ENCODE results near the gene MRPS22. TPM values are rescaled to one million over a fixed set of nuclear protein-coding genes. Genes with fewer than 3 reads are reported as not detected.

The MRPS22 gene
- total and polyA plus RNA-seq, 2 donors (not counting 3 experiments of a cell fraction or from before 2014, with no cell fraction given), result 33.8 to 45.6 TPM

- no peak for TF ChIP-seq FOS (IDR thresholded peaks at IDR 0.05; ENCODE audit: borderline replicate concordance, insufficient read depth, low read length)
- TF ChIP-seq MYC (IDR thresholded peaks at IDR 0.05; ENCODE audit: low read depth, low read length), result no peak
- TF ChIP-seq JUN (IDR thresholded peaks at IDR 0.05; ENCODE audit: borderline replicate concordance, insufficient read depth, insufficient read length, low read depth), result no peak
- no peak for TF ChIP-seq POLR2A (IDR thresholded peaks at IDR 0.05; ENCODE audit: low read depth, low read length)
- no peak for TF ChIP-seq POLR2AphosphoS5 (IDR thresholded peaks at IDR 0.05; ENCODE audit: insufficient read depth, low read depth, low read length)
- TF ChIP-seq MAX (IDR thresholded peaks at IDR 0.05; ENCODE audit: insufficient read depth, insufficient read length), result no peak
- no peak for TF ChIP-seq CTCF (IDR thresholded peaks at IDR 0.05; ENCODE audit: extremely low read depth in 1 of 2, insufficient read depth in 1 of 2, low read depth in 1 of 2, low read length in 2 of 2)
- TF ChIP-seq GATA2 (IDR thresholded peaks at IDR 0.05; ENCODE audit: insufficient read depth, insufficient read length, low read depth, low read length), result no peak
- no peak for TF ChIP-seq EZH2 (IDR thresholded peaks at IDR 0.05; ENCODE audit: borderline replicate concordance, low read depth, low read length, severe bottlenecking)
- Histone ChIP-seq H2AFZ (ENCODE audit: low read depth, low read length) (no peak overlapping the region), H3K4me3 (replicated peaks in 1 of 3; ENCODE audit: insufficient read depth in 1 of 3, low read depth in 1 of 3, low read length in 3 of 3) (no peak overlapping the region), H3K27me3 (ENCODE audit: control insufficient read depth in 2 of 2, insufficient read depth in 2 of 2, low read length in 2 of 2) (no peaks in the 10 kb centered on the region), H3K79me2 (ENCODE audit: control insufficient read depth, insufficient read depth, low read length) (no peaks in the 10 kb centered on the region), H3K9ac (replicated peaks; ENCODE audit: extremely low read depth, insufficient read depth, low read length) (no peak overlapping the region), H4K20me1 (replicated peaks; ENCODE audit: control insufficient read depth, extremely low read depth, insufficient read depth, low read length) (no peaks in the 10 kb centered on the region), H3K27ac (ENCODE audit: insufficient read depth, low read depth, low read length) (no peak overlapping the region), H3K4me1 (ENCODE audit: control insufficient read depth, extremely low read depth, insufficient read depth, low read length) (no peaks in the 10 kb centered on the region), H3K4me2 (ENCODE audit: insufficient read depth, low read length) (no peak overlapping the region), H3K9me1 (replicated peaks; ENCODE audit: control insufficient read depth, extremely low read depth, insufficient read depth, low read length) (no peaks in the 10 kb centered on the region), H3K36me3 (ENCODE audit: control insufficient read depth in 2 of 2, extremely low read depth in 1 of 2, insufficient read depth in 2 of 2, low read length in 2 of 2) (no peaks in the 10 kb centered on the region), H3K9me3 (replicated peaks; ENCODE audit: control insufficient read depth, insufficient read depth, low read length) (no peaks in the 10 kb centered on the region)
- DNase-seq (ENCODE audit: low read depth, low spot score) (no peak), FAIRE-seq (no peak)
- ChIA-PET CTCF (no interaction called here), POLR2A (no interaction called here)
- dilution Hi-C loops (cut with MboI; ENCODE audit: extremely low pct_ligation_motif_present, low sequenced_read_pairs) (no loop called here), intact Hi-C loops (cut with micrococcal nuclease) (no loop called here)
- BruUV-seq (replicated peaks), result no TSS peak
These were observed 47.6 kb upstream of the MRPS22 start for GRCh38 chr3:139296141-139296718.

Measured in endothelial cell of umbilical vein (primary cell).